SHP77 treated with DMSO at 0.1 percent for 48 hours (cell line): Measurements from ENCODE around the gene GLUD1.
"Not testable (repeated sequence)": the region's sequence is repeated elsewhere in the genome, so short reads cannot be mapped to it uniquely, and the experiment has no call there.

ENCODE experiments used
- DNase-seq: peaks from one replicate; lab custom pipeline; 2025; lab: John Stamatoyannopoulos, UW

Gene GLUD1

GRCh38 chr10:87094373-87095235, at the start of gene GLUD1, which contains the start of gene SHLD2:
GLUD1 (minus strand) TSS chr10:87094843; CDS start chr10:87094769, 74 bp downstream.
SHLD2 (plus strand) TSS chr10:87095206; CDS start chr10:87151355, 56,149 bp downstream.
- no peak for DNase-seq

- DNase-seq, result not testable (repeated sequence)
These were observed 48.4 kb upstream of the GLUD1 start for GRCh38 chr10:87143109-87143418.

GRCh38 chr10:87142230-87143108, 47.8 kb upstream of the GLUD1 start:
- DNase-seq, result not testable (repeated sequence)

- not testable (repeated sequence) for DNase-seq
These were observed 42.8 kb upstream of the GLUD1 start for GRCh38 chr10:87137478-87137877.

GRCh38 chr10:87134440-87134839, 39.8 kb upstream of the GLUD1 start:
- not testable (repeated sequence) for DNase-seq

GRCh38 chr10:87133936-87134335, 39.3 kb upstream of the GLUD1 start:
- DNase-seq, result not testable (repeated sequence)

- not testable (repeated sequence) for DNase-seq
These were observed 37.5 kb upstream of the GLUD1 start for GRCh38 chr10:87132176-87132575.

GRCh38 chr10:87127607-87128156, 33.0 kb upstream of the GLUD1 start:
- DNase-seq, result not testable (repeated sequence)

- DNase-seq, result not testable (repeated sequence)
These were observed 32.4 kb upstream of the GLUD1 start for GRCh38 chr10:87127048-87127447.

GRCh38 chr10:87123351-87123750, 28.7 kb upstream of the GLUD1 start:
- DNase-seq, result not testable (repeated sequence)

- DNase-seq, result not testable (repeated sequence)
These were observed 24.4 kb upstream of the GLUD1 start for GRCh38 chr10:87119029-87119428.

GRCh38 chr10:87118122-87118521, 23.5 kb upstream of the GLUD1 start:
- not testable (repeated sequence) for DNase-seq

- no peak for DNase-seq
These were observed 10.9 kb upstream of the GLUD1 start for GRCh38 chr10:87105446-87106124.

GRCh38 chr10:87104727-87105126, 10.1 kb upstream of the GLUD1 start:
- DNase-seq, result not testable (repeated sequence)

GRCh38 chr10:87101996-87102395, 7.4 kb upstream of the GLUD1 start:
- no peak for DNase-seq

GRCh38 chr10:87095236-87095945, 748 bp upstream of the GLUD1 start:
- no peak for DNase-seq

- DNase-seq, result no peak
These were observed 841 bp downstream of the GLUD1 start for GRCh38 chr10:87093632-87094372.

GRCh38 chr10:87092861-87093631, 1.6 kb downstream of the GLUD1 start:
- DNase-seq, result no peak

- DNase-seq, result no peak
These were observed 2.2 kb downstream of the GLUD1 start for GRCh38 chr10:87092376-87092860.
